ENCODE measurements around the gene ZFAND6. TPM values are rescaled to one million over a fixed set of nuclear protein-coding genes. Genes with fewer than 3 reads are reported as not detected.

The ZFAND6 gene
- total RNA-seq, 1 experiment from 2014 or later, result 57.6 TPM

- Mint-ChIP-seq H3K27me3 (ENCODE audit: insufficient read depth, unreplicated experiment) (no peaks in the 10 kb centered on the region), H3K36me3 (ENCODE audit: insufficient read depth, unreplicated experiment) (no peaks in the 10 kb centered on the region), H3K4me3 (ENCODE audit: unreplicated experiment) (no peak overlapping the region), H3K9me3 (ENCODE audit: unreplicated experiment) (no peaks in the 10 kb centered on the region), H3K27ac (ENCODE audit: low read depth, unreplicated experiment) (no peak overlapping the region), H3K4me1 (ENCODE audit: insufficient read depth, unreplicated experiment) (no peaks in the 10 kb centered on the region)
- intact Hi-C loops (cut with micrococcal nuclease), result no loop called here
- BruUV-seq (replicated peaks), result no TSS peak
- TF ChIP-seq CTCF (IDR thresholded peaks at IDR 0.05; ENCODE audit: unreplicated experiment), result no peak
- CTCF ChIA-PET, result interaction anchor here (0.7 kb wide), 1 partner anchor 211 kb away, joined by 3 read pairs; no protein-coding TSS in a partner anchor
- no peak for DNase-seq (ENCODE audit: unreplicated experiment)
- POLR2A ChIA-PET, result no interaction called here
Observed at GRCh38 chr15:80052597-80053304, 6.7 kb upstream of the ZFAND6 start.

GRCh38 chr15:80055933-80056332 is 3.5 kb upstream of the ZFAND6 start:
- intact Hi-C loops (cut with micrococcal nuclease), result loop anchor here (5.0 kb wide), 1 partner anchor 159 kb away; the partner anchor contains the start of gene MTHFS
- Mint-ChIP-seq H3K4me1 (ENCODE audit: insufficient read depth, unreplicated experiment) (peaks cover 4% of the 10 kb centered on the region), H3K27me3 (ENCODE audit: insufficient read depth, unreplicated experiment) (no peaks in the 10 kb centered on the region), H3K9me3 (ENCODE audit: unreplicated experiment) (no peaks in the 10 kb centered on the region), H3K27ac (ENCODE audit: low read depth, unreplicated experiment) (no peak overlapping the region), H3K4me3 (ENCODE audit: unreplicated experiment) (no peak overlapping the region), H3K36me3 (ENCODE audit: insufficient read depth, unreplicated experiment) (no peaks in the 10 kb centered on the region)
- ChIA-PET CTCF (no interaction called here), POLR2A (interaction anchor here (0.7 kb wide), 1 partner anchor 160 kb away, joined by 3 read pairs; no protein-coding TSS in a partner anchor)
- BruUV-seq (replicated peaks), result no TSS peak
- no peak for DNase-seq (ENCODE audit: unreplicated experiment)
- TF ChIP-seq CTCF (IDR thresholded peaks at IDR 0.05; ENCODE audit: unreplicated experiment), result no peak

- TF ChIP-seq CTCF (IDR thresholded peaks at IDR 0.05; ENCODE audit: unreplicated experiment), result no peak
- Mint-ChIP-seq H3K27me3 (ENCODE audit: insufficient read depth, unreplicated experiment) (no peaks in the 10 kb centered on the region), H3K9me3 (ENCODE audit: unreplicated experiment) (no peaks in the 10 kb centered on the region), H3K4me3 (ENCODE audit: unreplicated experiment) (peak overlapping the region; percentile 16), H3K4me1 (ENCODE audit: insufficient read depth, unreplicated experiment) (peaks cover 16% of the 10 kb centered on the region), H3K36me3 (ENCODE audit: insufficient read depth, unreplicated experiment) (no peaks in the 10 kb centered on the region), H3K27ac (ENCODE audit: low read depth, unreplicated experiment) (no peak overlapping the region)
- no TSS peak for BruUV-seq (replicated peaks)
- CTCF ChIA-PET, result no interaction called here
- intact Hi-C loops (cut with micrococcal nuclease), result loop anchor here (5.0 kb wide), 1 partner anchor 161 kb away; the partner anchor contains the start of gene MTHFS
- POLR2A ChIA-PET, result interaction anchor here (1.2 to 5.1 kb wide), 5 partner anchors 26 to 160 kb away, joined by 4 to 43 read pairs (median 32); partner anchors contain the start of gene MTHFS
- DNase-seq (ENCODE audit: unreplicated experiment), result no peak
Observed at GRCh38 chr15:80058044-80058443, 1.4 kb upstream of the ZFAND6 start.

- Mint-ChIP-seq H3K9me3 (ENCODE audit: unreplicated experiment) (no peaks in the 10 kb centered on the region), H3K4me1 (ENCODE audit: insufficient read depth, unreplicated experiment) (peaks cover 17% of the 10 kb centered on the region), H3K36me3 (ENCODE audit: insufficient read depth, unreplicated experiment) (no peaks in the 10 kb centered on the region), H3K27me3 (ENCODE audit: insufficient read depth, unreplicated experiment) (no peaks in the 10 kb centered on the region), H3K4me3 (ENCODE audit: unreplicated experiment) (peak overlapping the region; percentile 87), H3K27ac (ENCODE audit: low read depth, unreplicated experiment) (peak overlapping the region; percentile 84)
- peak; percentile 54 for DNase-seq (ENCODE audit: unreplicated experiment)
- CTCF ChIA-PET, result interaction anchor here (0.6 to 2.9 kb wide), 13 partner anchors 13 to 724 kb away, joined by 3 to 13 read pairs (median 3); no protein-coding TSS in a partner anchor
- POLR2A ChIA-PET, result interaction anchor here (0.6 to 6.0 kb wide), 35 partner anchors 8 to 679 kb away, joined by 3 to 174 read pairs (median 5); partner anchors contain the start of genes FAH and MTHFS
- intact Hi-C loops (cut with micrococcal nuclease), result loop anchor here (1.0 to 10.0 kb wide), 4 partner anchors 27 to 175 kb away; partner anchors contain the start of gene MTHFS
- no peak for TF ChIP-seq CTCF (IDR thresholded peaks at IDR 0.05; ENCODE audit: unreplicated experiment)
- TSS peak; percentile 41 for BruUV-seq (replicated peaks)
Observed at GRCh38 chr15:80059786-80060355, 395 bp downstream of the ZFAND6 start.

Measured in MCF 10A (cell line).